GM12801 (cell line): Measurements from ENCODE around the gene MYLK4.

Source experiments
- TF ChIP-seq, protein P1 (sequence below): IDR thresholded peaks from one replicate; pipeline ENCODE4 v1.5.1; 2011; ENCODE audit warnings: control low read depth; ENCODE audit not compliant: insufficient read length; ENCODE audit errors: extremely low read depth

MYLK4 gene

DNA sequence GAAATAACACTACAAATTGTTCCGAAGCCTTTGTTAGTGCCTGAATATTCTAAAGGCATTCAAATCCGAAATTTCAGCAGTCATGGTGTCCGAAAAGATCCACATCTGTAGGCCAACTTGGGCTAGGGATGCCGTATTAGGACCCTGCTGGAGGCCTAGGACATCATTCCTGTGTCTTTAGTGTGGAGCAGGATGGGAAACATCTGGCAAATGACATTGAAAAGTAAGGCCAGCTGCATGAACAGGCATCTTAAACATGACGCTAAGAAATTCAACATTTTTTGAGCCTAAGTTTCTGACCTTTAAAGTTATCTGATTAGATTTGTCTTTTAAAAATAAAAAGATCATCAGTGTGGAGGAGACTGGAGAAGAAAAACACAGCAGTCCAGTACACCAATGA, 91.3 kb downstream of the MYLK4 start:
- TF ChIP-seq, protein P1, sequence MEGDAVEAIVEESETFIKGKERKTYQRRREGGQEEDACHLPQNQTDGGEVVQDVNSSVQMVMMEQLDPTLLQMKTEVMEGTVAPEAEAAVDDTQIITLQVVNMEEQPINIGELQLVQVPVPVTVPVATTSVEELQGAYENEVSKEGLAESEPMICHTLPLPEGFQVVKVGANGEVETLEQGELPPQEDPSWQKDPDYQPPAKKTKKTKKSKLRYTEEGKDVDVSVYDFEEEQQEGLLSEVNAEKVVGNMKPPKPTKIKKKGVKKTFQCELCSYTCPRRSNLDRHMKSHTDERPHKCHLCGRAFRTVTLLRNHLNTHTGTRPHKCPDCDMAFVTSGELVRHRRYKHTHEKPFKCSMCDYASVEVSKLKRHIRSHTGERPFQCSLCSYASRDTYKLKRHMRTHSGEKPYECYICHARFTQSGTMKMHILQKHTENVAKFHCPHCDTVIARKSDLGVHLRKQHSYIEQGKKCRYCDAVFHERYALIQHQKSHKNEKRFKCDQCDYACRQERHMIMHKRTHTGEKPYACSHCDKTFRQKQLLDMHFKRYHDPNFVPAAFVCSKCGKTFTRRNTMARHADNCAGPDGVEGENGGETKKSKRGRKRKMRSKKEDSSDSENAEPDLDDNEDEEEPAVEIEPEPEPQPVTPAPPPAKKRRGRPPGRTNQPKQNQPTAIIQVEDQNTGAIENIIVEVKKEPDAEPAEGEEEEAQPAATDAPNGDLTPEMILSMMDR, result no peak

DNA sequence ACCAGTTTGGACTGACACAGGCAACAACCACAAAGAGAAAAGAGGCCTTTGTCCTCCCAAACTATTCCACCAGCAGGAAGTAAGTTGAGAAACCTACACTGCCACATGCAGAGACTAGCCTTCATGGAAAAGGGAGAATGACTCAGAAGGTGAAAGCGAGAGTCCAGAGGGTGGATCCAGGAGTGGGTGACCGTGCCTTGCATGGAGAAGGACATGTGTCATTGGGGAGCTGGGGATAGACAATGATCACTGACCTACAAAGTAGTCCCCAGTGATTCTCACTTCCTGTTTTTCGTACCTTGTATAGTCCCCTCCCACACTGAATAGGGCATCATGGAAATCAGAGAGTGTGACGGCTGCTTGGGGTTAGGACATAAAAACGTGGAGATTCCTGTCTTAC, 91.9 kb downstream of the MYLK4 start:
- TF ChIP-seq, protein P1, result no peak

DNA sequence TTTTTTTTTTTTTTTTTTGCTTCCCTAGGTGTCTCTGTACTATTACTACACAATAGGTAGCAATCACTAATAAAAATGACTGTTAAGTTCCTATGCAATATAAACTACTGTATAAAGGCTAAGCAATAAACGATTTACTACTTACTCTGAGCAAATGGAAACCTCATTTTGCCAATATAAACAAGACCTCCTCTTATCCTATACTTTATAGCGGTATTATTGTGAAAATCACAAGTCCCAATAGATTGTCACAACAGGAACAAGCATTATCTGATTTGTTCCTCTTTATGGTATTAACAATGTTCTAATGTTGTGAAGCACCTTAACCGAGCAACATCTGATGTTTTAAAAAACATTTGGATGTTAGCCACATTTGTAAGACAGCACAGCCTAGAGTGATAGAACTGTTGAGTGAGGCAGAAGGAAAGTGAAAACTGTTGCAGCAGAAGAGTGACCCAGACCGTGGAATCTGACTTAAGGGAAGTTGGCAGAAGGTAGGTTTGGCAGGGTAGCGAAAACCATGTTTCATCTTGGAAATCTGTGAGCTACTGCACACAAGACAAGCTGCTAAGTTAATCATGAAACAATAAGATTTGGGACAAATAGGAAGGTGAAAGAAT, 94.2 kb downstream of the MYLK4 start:
- TF ChIP-seq, protein P1, result no peak

DNA sequence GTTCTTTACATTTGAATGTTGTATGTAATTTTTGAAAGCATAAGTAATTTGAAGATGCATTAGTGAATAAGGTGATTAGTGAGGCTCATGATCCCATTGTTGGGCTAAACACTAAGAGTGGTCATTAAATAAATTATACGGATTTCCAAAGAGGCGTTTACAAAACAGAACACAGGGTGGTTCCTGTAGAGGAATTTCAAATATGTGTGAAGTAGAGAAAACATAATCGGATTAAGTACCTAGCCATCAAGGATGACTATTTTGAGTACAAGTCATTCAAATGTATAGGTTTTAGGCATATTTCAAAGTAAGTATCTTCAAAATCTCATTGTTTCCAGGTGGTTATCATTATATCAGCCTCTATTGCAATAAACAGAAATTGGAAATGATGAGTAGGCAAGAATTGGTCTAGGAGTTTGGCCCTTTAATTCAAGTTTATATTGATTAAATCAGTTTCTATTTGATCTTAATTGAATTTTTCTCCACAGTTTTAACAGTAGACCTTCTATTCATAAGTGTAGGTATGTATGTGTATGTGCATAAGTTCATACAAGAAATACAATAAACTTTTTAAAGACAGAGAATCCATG, 94.8 kb downstream of the MYLK4 start:
- TF ChIP-seq, protein P1, result no peak

DNA sequence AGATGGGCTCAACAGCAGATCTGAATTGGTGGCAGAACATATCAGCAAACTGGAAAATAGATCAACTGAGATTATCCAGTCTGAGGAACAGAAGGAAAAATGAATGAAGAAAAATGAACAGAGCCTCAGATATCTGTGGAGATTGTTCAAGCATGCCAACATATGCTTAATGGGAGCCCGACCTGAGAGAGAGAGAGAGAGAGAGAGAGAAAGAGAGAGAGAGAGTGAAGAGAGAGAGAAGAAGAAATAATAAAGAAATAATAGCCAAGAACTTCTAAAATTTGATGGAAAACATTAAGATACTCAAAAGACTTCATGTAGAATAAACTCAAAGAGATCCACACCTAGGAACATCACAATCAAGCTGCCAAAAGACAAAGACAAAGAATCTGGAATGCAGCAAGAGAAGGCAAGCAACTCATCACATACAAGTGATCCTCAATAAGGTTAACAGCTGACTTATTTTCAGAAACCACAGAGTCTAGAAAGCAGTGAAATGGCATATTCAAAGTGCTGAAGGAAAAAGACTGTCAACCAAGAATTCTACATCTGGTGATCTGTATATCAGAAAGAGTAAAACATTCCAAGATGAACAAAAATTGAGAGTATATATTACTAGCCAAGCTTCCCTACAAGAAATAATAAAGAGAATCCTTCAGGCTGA, 97.2 kb downstream of the MYLK4 start:
- TF ChIP-seq, protein P1, result no peak

DNA sequence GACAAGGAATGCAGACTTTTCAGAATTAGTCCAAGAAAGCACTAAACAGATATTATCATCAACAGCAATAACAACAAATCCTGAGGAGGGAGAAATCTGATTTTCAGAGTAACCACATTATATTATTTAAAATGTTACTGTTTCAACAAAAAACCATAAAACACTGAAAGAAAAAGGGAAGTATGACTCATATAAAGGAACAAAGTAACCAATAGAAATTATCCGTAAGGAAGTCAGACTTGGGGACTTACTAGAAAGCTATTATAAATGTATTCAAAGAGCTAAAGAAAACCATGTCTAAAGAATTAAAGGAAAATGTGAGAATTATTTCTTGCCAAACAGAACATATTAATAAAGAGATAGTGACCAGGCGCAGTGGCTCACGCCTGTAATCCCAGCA, 98.1 kb downstream of the MYLK4 start:
- TF ChIP-seq, protein P1, result no peak

DNA sequence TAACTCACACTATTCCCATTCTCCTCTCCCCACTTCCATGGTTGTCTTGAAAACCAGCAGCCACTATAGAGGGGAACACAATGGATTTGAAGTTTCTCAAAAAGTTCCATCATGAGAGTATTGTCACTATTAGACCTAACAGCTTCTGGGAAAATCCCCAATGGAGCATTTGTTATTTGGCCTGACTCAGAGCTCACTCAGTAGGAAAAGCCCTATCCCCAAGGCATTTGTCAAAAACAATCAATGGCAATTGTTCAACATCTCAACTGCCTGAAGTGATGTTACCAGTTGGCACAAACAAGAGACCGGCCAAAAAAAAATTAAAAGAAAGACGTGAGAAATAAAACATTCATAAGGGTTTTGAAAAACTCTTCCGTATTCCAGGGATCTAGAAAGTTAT, 98.8 kb downstream of the MYLK4 start:
- TF ChIP-seq, protein P1, result no peak
